Hepatocyte (in vitro differentiated cells): ENCODE results near the gene LRRK1. TPM values are rescaled to one million over a fixed set of nuclear protein-coding genes. Genes with fewer than 3 reads are reported as not detected.

Experiments used
- DNase-seq: peaks from one replicate; pipeline ENCODE4 v3.0.0-alpha.2; 2016; ENCODE audit warnings: low spot score
- H2AFZ ChIP-seq: fragments of 200-600 bp; sonication (generic); 2 replicates; pipeline ENCODE4 v1.6.0; 2016; ENCODE audit warnings: antibody characterized with exemption, mild to moderate bottlenecking
- H3K27ac ChIP-seq: fragments of 200-600 bp; sonication (generic); 2 replicates; pipeline ENCODE4 v1.5.1; 2016; ENCODE audit warnings: mild to moderate bottlenecking
- H3K27me3 ChIP-seq: fragments of 200-600 bp; sonication (generic); 2 replicates; pipeline ENCODE4 v1.6.1; 2016
- H3K36me3 ChIP-seq: fragments of 200-600 bp; sonication (generic); replicated peaks from 2 replicates; pipeline ENCODE4 v1.5.1; 2016; ENCODE audit warnings: low read depth; ENCODE audit not compliant: insufficient read depth
- H3K4me1 ChIP-seq: fragments of 200-600 bp; sonication (generic); 2 replicates; pipeline ENCODE4 v1.5.1; 2016; ENCODE audit warnings: mild to moderate bottlenecking, moderate library complexity; ENCODE audit not compliant: insufficient read depth
- H3K4me2 ChIP-seq: fragments of 200-600 bp; sonication (generic); 2 replicates; pipeline ENCODE4 v1.6.0; 2016
- H3K4me3 ChIP-seq: fragments of 200-600 bp; sonication (generic); 2 replicates; pipeline ENCODE4 v1.5.1; 2016; ENCODE audit warnings: mild to moderate bottlenecking
- H3K79me2 ChIP-seq: fragments of 200-600 bp; sonication (generic); 2 replicates; pipeline ENCODE4 v1.6.0; 2017; ENCODE audit warnings: mild to moderate bottlenecking
- H3K9me2 ChIP-seq: fragments of 200-600 bp; sonication (generic); replicated peaks from 2 replicates; pipeline ENCODE4 v1.6.0; 2017; ENCODE audit warnings: mild to moderate bottlenecking; ENCODE audit not compliant: insufficient read depth
- H3K9me3 ChIP-seq: fragments of 200-600 bp; sonication (generic); 2 replicates; pipeline ENCODE4 v1.5.1; 2016; ENCODE audit warnings: low read depth, mild to moderate bottlenecking
- H4K20me1 ChIP-seq: fragments of 200-600 bp; sonication (generic); 2 replicates; pipeline ENCODE4 v1.6.0; 2016; ENCODE audit warnings: mild to moderate bottlenecking; ENCODE audit not compliant: insufficient read depth, poor library complexity, severe bottlenecking
- EZH2 ChIP-seq: fragments of 200-600 bp; sonication (generic); IDR thresholded peaks from 2 replicates; pipeline ENCODE4 v1.6.1; 2016; ENCODE audit warnings: antibody characterized with exemption, mild to moderate bottlenecking, borderline replicate concordance
- EZH2phosphoT487 ChIP-seq: fragments of 200-600 bp; sonication (generic); IDR thresholded peaks from one replicate; pipeline ENCODE4 v1.6.1; 2018; ENCODE audit warnings: antibody characterized with exemption, mild to moderate bottlenecking, low read depth, moderate library complexity; ENCODE audit not compliant: unreplicated experiment, severe bottlenecking
- WGBS: methylation state at CpG from one replicate; pipeline ENCODE4 v1.1.6; 2016; ENCODE audit warnings: low lambda C conversion rate; ENCODE audit errors: missing lambda C conversion rate; 5-methylcytosine and 5-hydroxymethylcytosine counted together
- polyA plus RNA-seq: library from polyadenylated mRNA; unstranded; fragments of >200 nt; fragmentation: Nextera tagmentation; extraction: Ambion mirVana; gene quantifications from 2 replicates; pipeline ENCODE4 v1.2.1, GENCODE V29; 2016
- total RNA-seq: library from RNA; depleted of rRNA; stranded (reverse); fragments of >200 nt; gene quantifications from 2 replicates; pipeline ENCODE4 v1.2.3, GENCODE V29; 2014
- TF ChIP-seq, protein P1 (sequence below): fragments of 200-600 bp; sonication (generic); IDR thresholded peaks from 2 replicates; pipeline ENCODE4 v1.5.1; 2016; ENCODE audit warnings: antibody characterized with exemption, mild to moderate bottlenecking; ENCODE audit not compliant: poor library complexity

LRRK1 gene
- total and polyA plus RNA-seq, 2 experiments from 2014 or later, result 2.1 TPM

DNA sequence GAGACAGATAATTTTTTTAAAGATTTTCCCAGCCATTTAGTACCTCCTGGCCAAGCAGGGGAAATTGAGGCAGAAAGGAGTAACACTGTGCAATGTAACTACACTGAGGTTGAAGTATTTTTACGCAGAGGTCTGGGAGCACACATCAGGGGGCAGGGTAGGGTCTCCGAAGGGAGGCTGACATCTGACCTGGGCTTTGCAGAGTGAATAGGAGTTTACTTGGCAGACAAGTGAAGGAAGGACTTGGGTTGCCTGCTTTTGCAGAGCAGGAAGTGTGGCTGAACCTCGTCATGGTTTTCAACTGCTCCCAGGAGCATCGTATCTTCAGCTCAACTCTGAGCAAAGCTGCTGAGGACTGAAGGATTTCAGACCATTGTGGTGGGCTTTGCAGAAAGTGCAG lies 66.2 kb downstream of the LRRK1 start:
- peak overlapping the region; percentile 59 for H3K4me2 ChIP-seq
- no peak for TF ChIP-seq EZH2phosphoT487
- TF ChIP-seq, protein P1, sequence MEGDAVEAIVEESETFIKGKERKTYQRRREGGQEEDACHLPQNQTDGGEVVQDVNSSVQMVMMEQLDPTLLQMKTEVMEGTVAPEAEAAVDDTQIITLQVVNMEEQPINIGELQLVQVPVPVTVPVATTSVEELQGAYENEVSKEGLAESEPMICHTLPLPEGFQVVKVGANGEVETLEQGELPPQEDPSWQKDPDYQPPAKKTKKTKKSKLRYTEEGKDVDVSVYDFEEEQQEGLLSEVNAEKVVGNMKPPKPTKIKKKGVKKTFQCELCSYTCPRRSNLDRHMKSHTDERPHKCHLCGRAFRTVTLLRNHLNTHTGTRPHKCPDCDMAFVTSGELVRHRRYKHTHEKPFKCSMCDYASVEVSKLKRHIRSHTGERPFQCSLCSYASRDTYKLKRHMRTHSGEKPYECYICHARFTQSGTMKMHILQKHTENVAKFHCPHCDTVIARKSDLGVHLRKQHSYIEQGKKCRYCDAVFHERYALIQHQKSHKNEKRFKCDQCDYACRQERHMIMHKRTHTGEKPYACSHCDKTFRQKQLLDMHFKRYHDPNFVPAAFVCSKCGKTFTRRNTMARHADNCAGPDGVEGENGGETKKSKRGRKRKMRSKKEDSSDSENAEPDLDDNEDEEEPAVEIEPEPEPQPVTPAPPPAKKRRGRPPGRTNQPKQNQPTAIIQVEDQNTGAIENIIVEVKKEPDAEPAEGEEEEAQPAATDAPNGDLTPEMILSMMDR, result no peak
- no peak for TF ChIP-seq EZH2
- peak overlapping the region; percentile 79 for H3K27ac ChIP-seq
- no peaks in the 10 kb centered on the region for H3K9me3 ChIP-seq
- H3K79me2 ChIP-seq, result no peaks in the 10 kb centered on the region
- no peaks in the 10 kb centered on the region for H3K36me3 ChIP-seq
- no peak for DNase-seq
- H3K27me3 ChIP-seq, result no peaks in the 10 kb centered on the region
- no peak overlapping the region for H2AFZ ChIP-seq
- H3K9me2 ChIP-seq, result no peaks in the 10 kb centered on the region
- peaks cover 18% of the 10 kb centered on the region for H3K4me1 ChIP-seq
- 77% methylated on average over 4 of the region's 4 CpGs for WGBS
- no peak overlapping the region for H3K4me3 ChIP-seq
- no peaks in the 10 kb centered on the region for H4K20me1 ChIP-seq

DNA sequence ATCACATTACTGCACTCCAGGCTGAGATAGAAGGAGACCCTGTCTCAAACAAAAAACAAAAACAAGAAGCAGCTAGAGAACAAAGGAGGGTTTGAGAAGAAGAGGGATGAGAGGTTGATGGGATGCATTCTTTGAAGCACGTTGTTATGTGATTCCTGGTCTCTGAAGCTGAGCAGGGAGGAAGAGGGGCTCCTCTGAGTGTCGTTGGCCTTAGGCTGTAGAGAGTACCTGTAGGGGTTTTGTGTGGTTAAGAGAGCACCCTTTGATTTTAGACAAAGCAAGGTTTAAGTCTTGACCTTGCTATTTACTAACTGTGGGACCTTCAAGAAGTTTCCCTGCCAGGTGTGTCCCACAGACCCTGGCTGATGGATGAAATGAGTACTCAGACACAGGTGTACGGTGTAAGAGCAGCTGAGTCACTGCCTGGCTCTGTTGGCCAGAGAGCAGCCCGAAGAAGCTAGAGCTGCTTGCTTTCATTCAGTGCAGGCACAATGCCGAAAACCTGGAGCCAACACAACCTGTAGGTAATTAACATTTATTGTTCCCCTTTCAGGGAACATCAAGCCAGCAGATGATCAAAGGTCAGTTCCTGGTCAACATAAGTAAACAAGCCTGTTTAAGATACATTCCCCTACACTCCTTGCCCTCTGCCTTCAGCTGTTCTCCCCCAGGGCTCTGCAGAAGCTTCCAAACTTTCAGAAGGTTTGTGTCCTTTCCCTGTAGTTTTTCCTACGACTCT lies 67.2 kb downstream of the LRRK1 start:
- no peaks in the 10 kb centered on the region for H3K27me3 ChIP-seq
- DNase-seq, result peak; percentile 46
- H3K36me3 ChIP-seq, result no peaks in the 10 kb centered on the region
- H3K9me3 ChIP-seq, result no peaks in the 10 kb centered on the region
- H3K4me1 ChIP-seq, result peaks cover 18% of the 10 kb centered on the region
- no peak overlapping the region for H3K4me3 ChIP-seq
- H3K9me2 ChIP-seq, result no peaks in the 10 kb centered on the region
- 18% methylated on average over 6 of the region's 6 CpGs for WGBS
- no peaks in the 10 kb centered on the region for H3K79me2 ChIP-seq
- H2AFZ ChIP-seq, result no peak overlapping the region
- TF ChIP-seq EZH2 (no peak), EZH2phosphoT487 (no peak)
- TF ChIP-seq, protein P1, result no peak
- H4K20me1 ChIP-seq, result no peaks in the 10 kb centered on the region
- peak overlapping the region; percentile 59 for H3K4me2 ChIP-seq
- H3K27ac ChIP-seq, result peak overlapping the region; percentile 79

DNA sequence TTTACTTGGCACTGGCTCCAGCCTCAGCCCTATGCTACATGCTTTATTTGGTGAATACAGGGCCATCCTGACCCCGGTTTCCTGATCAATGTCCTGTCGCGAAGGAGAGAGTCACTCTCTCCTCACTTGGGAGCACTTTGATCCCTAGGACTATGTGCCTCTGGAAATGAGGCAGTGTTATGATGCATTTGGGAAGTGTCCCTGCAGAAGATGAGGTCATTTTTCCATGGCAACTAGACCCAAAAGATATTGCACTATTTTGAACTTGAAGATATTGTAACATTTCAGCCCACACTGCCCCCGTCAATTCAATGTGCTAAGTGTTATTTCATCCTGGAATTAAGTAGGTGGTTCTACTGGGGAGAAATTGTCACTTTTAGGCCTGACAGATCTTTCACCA lies 68.0 kb downstream of the LRRK1 start:
- H3K27me3 ChIP-seq, result no peaks in the 10 kb centered on the region
- no peaks in the 10 kb centered on the region for H3K9me2 ChIP-seq
- WGBS, result 49% methylated on average over 4 of the region's 4 CpGs
- no peaks in the 10 kb centered on the region for H4K20me1 ChIP-seq
- DNase-seq, result no peak
- peak overlapping the region; percentile 59 for H3K4me2 ChIP-seq
- H3K4me1 ChIP-seq, result peaks cover 18% of the 10 kb centered on the region
- no peak overlapping the region for H2AFZ ChIP-seq
- no peaks in the 10 kb centered on the region for H3K79me2 ChIP-seq
- no peak for TF ChIP-seq EZH2phosphoT487
- TF ChIP-seq EZH2, result no peak
- TF ChIP-seq, protein P1, result no peak
- H3K9me3 ChIP-seq, result no peaks in the 10 kb centered on the region
- peak overlapping the region; percentile 79 for H3K27ac ChIP-seq
- no peak overlapping the region for H3K4me3 ChIP-seq
- no peaks in the 10 kb centered on the region for H3K36me3 ChIP-seq

DNA sequence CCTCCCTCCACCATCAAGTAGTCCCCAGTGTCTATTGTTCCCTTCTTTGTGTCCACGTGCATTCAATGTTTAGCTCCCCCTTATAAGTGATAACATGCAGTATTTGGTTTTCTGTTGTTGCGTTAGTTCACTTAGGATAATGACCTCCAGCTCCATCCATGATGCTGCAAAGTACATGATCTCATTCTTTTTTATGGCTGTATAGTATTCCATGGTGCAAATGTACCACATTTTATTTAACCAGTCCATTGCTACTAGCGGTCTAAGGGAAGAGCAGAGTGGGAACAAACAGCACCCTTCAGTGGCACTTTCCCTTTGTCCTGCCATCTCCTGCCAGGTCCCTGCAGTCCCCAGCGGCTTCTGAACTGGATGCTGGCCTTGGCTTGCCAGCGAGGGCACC lies 69.1 kb downstream of the LRRK1 start:
- WGBS, result 92% methylated on average over 5 of the region's 5 CpGs

More for the DNA sequence above, 69.1 kb downstream of the LRRK1 start:
- DNase-seq, result no peak
- Histone ChIP-seq H3K4me1 (peaks cover 18% of the 10 kb centered on the region), H3K4me3 (no peak overlapping the region), H3K27ac (no peak overlapping the region), H3K27me3 (no peaks in the 10 kb centered on the region), H2AFZ (no peak overlapping the region), H4K20me1 (no peaks in the 10 kb centered on the region), H3K4me2 (no peak overlapping the region), H3K9me2 (no peaks in the 10 kb centered on the region), H3K36me3 (no peaks in the 10 kb centered on the region), H3K79me2 (no peaks in the 10 kb centered on the region), H3K9me3 (no peaks in the 10 kb centered on the region)
- TF ChIP-seq EZH2 (no peak), EZH2phosphoT487 (no peak)
- TF ChIP-seq, protein P1, result no peak
